DOHH2 (cell line): Measurements from ENCODE around the gene ATP8B1.

ENCODE experiments used
- CTCF ChIP-seq: fragments of 200-600 bp; sonication (generic); IDR thresholded peaks from one replicate; pipeline ENCODE4 v1.5.1; 2014; ENCODE audit warnings: antibody characterized with exemption, mild to moderate bottlenecking, low read depth, low read length; ENCODE audit not compliant: poor library complexity, severe bottlenecking
- EZH2phosphoT487 ChIP-seq: fragments of 200-600 bp; sonication (generic); IDR thresholded peaks from 2 replicates; pipeline ENCODE4 v1.6.1; 2017; ENCODE audit warnings: borderline replicate concordance, mild to moderate bottlenecking, antibody characterized with exemption, low read length, moderate library complexity, mixed read lengths

GRCh38 chr18:57754577-57755338 is 48.4 kb downstream of the ATP8B1 start:
- no peak for TF ChIP-seq CTCF
- TF ChIP-seq EZH2phosphoT487: no peak
